A549 (cell line): ENCODE results near the gene EARS2. TPM values are rescaled to one million over a fixed set of nuclear protein-coding genes. Genes with fewer than 3 reads are reported as not detected.

ENCODE experiments used
- ATAC-seq, 2 experiments: fragments of 200-7000 bp in 1 of 2; fragments of >200 bp in 1 of 2; cut with Nextera tagmentation in 1 of 2; cut with Tn5 transposase in 1 of 2; 3 replicates each; pipeline versions ENCODE4 v1.8.0 to v1.9.1; 2018 to 2020; ENCODE audit warnings: mild to moderate bottlenecking in 1 of 2, moderate library complexity in 1 of 2
- CTCF ChIA-PET: fragments of 300-600 bp; sonication (Branson Sonifier 250); formaldehyde crosslinking; extraction: SDS; loops from one replicate; lab custom pipeline; 2021; ENCODE audit warnings: antibody characterized with exemption, inconsistent platforms; lab: Yijun Ruan, JAX
- POLR2A ChIA-PET: fragments of 350-600 bp; formaldehyde crosslinking; extraction: SDS; loops from one replicate; lab custom pipeline; 2021; ENCODE audit warnings: antibody characterized with exemption, inconsistent platforms; lab: Yijun Ruan, JAX
- DNase-seq, 2 experiments: peaks; one replicate each; pipeline versions ENCODE4 v3.0.0 to v3.0.0-alpha.2; 2011 to 2016; ENCODE audit warnings: low read depth in 1 of 2, low spot score in 1 of 2
- FAIRE-seq: peaks from 2 replicates; lab custom pipeline; 2011; peaks lifted over from hg19 to GRCh38; lab: Jason Lieb, UNC
- H3K27ac ChIP-seq, 2 experiments: fragments of >200 bp; sonication (Bioruptor Twin); formaldehyde crosslinking; 3 replicates each; pipeline ENCODE4 v1.5.1; 2016 to 2017
- H3K4me1 ChIP-seq: fragments of >200 bp; sonication (Bioruptor Twin); formaldehyde crosslinking; 3 replicates; pipeline ENCODE4 v1.6.1; 2016
- H3K4me2 ChIP-seq: fragments of >200 bp; sonication (Bioruptor Twin); formaldehyde crosslinking; 3 replicates; pipeline ENCODE4 v1.6.1; 2016
- H3K4me3 ChIP-seq: fragments of >200 bp; sonication (Bioruptor Twin); formaldehyde crosslinking; 3 replicates; pipeline ENCODE4 v1.5.1; 2016
- H3K9me3 ChIP-seq: fragments of >200 bp; sonication (Bioruptor Twin); formaldehyde crosslinking; 3 replicates; pipeline ENCODE4 v1.6.1; 2016
- BCL3 ChIP-seq: fragments of >200 bp; sonication (Bioruptor Twin); formaldehyde crosslinking; IDR thresholded peaks from 3 replicates; pipeline ENCODE4 v1.6.1; 2016
- EHF ChIP-seq: fragments of 250-450 bp; sonication (Bioruptor Pico); IDR thresholded peaks from 2 replicates; pipeline ENCODE4 v1.5.0; 2020; ENCODE audit warnings: mild to moderate bottlenecking
- EHMT2 ChIP-seq: fragments of 200-600 bp; sonication (generic); IDR thresholded peaks from 2 replicates; pipeline ENCODE4 v1.6.1; 2016; ENCODE audit warnings: antibody characterized with exemption, low read depth, mild to moderate bottlenecking, moderate library complexity
- HDAC2 ChIP-seq: fragments of 200-600 bp; sonication (generic); IDR thresholded peaks from 2 replicates; pipeline ENCODE4 v1.6.1; 2016
- HMGXB4 ChIP-seq: fragments of 250-450 bp; sonication (Bioruptor Pico); IDR thresholded peaks from 2 replicates; pipeline ENCODE4 v1.5.0; 2021; ENCODE audit warnings: mild to moderate bottlenecking, moderate library complexity, borderline replicate concordance
- HOXB5 ChIP-seq: fragments of 250-450 bp; sonication (Bioruptor Pico); IDR thresholded peaks from 2 replicates; pipeline ENCODE4 v1.5.0; 2020; ENCODE audit warnings: mild to moderate bottlenecking, moderate library complexity
- JUNB ChIP-seq: fragments of >200 bp; sonication (Bioruptor Twin); formaldehyde crosslinking; IDR thresholded peaks from 2 replicates; pipeline ENCODE4 v1.6.1; 2016
- KDM5A ChIP-seq: fragments of 200-600 bp; sonication (generic); IDR thresholded peaks from 2 replicates; pipeline ENCODE4 v1.6.1; 2016; ENCODE audit warnings: antibody characterized with exemption, mild to moderate bottlenecking
- NFE2L2 ChIP-seq: fragments of 150-350 bp; conservative IDR thresholded peaks from 2 replicates; pipeline ENCODE4 v1.6.1; 2014; ENCODE audit warnings: low read length
- NR3C1 ChIP-seq: fragments of >200 bp; sonication (Bioruptor Twin); formaldehyde crosslinking; IDR thresholded peaks from 3 replicates; pipeline ENCODE4 v1.6.1; 2017
- POLR2A ChIP-seq: IDR thresholded peaks from 2 replicates; pipeline ENCODE4 v1.6.1; 2012; ENCODE audit warnings: mild to moderate bottlenecking, low read length
- RCOR1 ChIP-seq: fragments of 150-350 bp; IDR thresholded peaks from 2 replicates; pipeline ENCODE4 v1.6.1; 2014; ENCODE audit warnings: antibody characterized with exemption, low read length, low read depth
- REST ChIP-seq: fragments of 200-600 bp; sonication (generic); IDR thresholded peaks from 2 replicates; pipeline ENCODE4 v1.6.1; 2016; ENCODE audit warnings: antibody characterized with exemption, mild to moderate bottlenecking, moderate library complexity
- RFX5 ChIP-seq: fragments of 450-650 bp; IDR thresholded peaks from 2 replicates; pipeline ENCODE4 v1.7.1; 2014; ENCODE audit warnings: antibody characterized with exemption, mild to moderate bottlenecking, moderate library complexity
- RNF2 ChIP-seq: fragments of 200-600 bp; sonication (generic); IDR thresholded peaks from 2 replicates; pipeline ENCODE4 v1.6.1; 2016; ENCODE audit warnings: low read depth, mild to moderate bottlenecking, antibody characterized with exemption, moderate library complexity, borderline replicate concordance
- SREBF2 ChIP-seq: fragments of 450-650 bp; IDR thresholded peaks from 2 replicates; pipeline ENCODE4 v1.6.1; 2014; ENCODE audit warnings: mild to moderate bottlenecking, moderate library complexity
- ZFP36 ChIP-seq: fragments of 450-650 bp; IDR thresholded peaks from 2 replicates; pipeline ENCODE4 v1.6.1; 2014; ENCODE audit warnings: borderline replicate concordance; ENCODE audit not compliant: partially characterized antibody
- WGBS: methylation state at CpG from one replicate; pipeline ENCODE4 v1.1.6; 2017; ENCODE audit errors: missing lambda C conversion rate; 5-methylcytosine and 5-hydroxymethylcytosine counted together
- polyA plus RNA-seq, 4 experiments: library from polyadenylated mRNA; depleted of rRNA in 3 of 4; stranded (reverse); fragments of >200 nt; fragmentation: RNase III in 1 of 4; extraction: RNeasy Plus Mini Kit Qiagen cat#74134 plus additional on column Dnase treatment in 1 of 4; gene quantifications; 2 replicates in 3 of 4; 3 replicates in 1 of 4; pipeline ENCODE4 v1.2.3, GENCODE V29; 2011 to 2017
- TF ChIP-seq, protein P1 (sequence below): fragments of 450-650 bp; IDR thresholded peaks from 2 replicates; pipeline ENCODE4 v1.6.1; 2014; ENCODE audit warnings: antibody characterized with exemption
- TF ChIP-seq, protein P2 (sequence below): fragments of 150-350 bp; IDR thresholded peaks from 2 replicates; pipeline ENCODE4 v1.6.1; 2014; ENCODE audit warnings: low read depth, mild to moderate bottlenecking, low read length

EARS2 gene
- polyA plus RNA-seq, 2 of the 4 experiments (the other 2 are of a cell fraction), result 30.4 to 45.2 TPM

GRCh38 chr16:23532448-23532847 lies 24.7 kb downstream of the EARS2 start (continued):
- no peak for TF ChIP-seq KDM5A

GRCh38 chr16:23530062-23530461 lies 27.1 kb downstream of the EARS2 start:
- Histone ChIP-seq H3K9me3 (no peaks in the 10 kb centered on the region), H3K27ac (no peak overlapping the region), H3K4me2 (no peak overlapping the region), H3K4me1 (0 out of 3 replicates have a peak, but pooled peaks cover 9% of the 10 kb centered on the region), H3K4me3 (no peak overlapping the region)
- DNase-seq, result no peak
- POLR2A ChIA-PET, result no interaction called here
- ATAC-seq, result no peak
- FAIRE-seq, result no peak
- CTCF ChIA-PET, result interaction anchor here (1.1 to 3.1 kb wide), 4 partner anchors 10 to 96 kb away, joined by 3 to 9 read pairs (median 3); partner anchors contain the start of gene UBFD1
- 91% methylated on average over 5 of the region's 5 CpGs for WGBS
- TF ChIP-seq EHF (CRISPR knock-in tag) (no peak), HMGXB4 (CRISPR knock-in tag) (no peak), SREBF2 (no peak), JUNB (no peak), RNF2 (no peak), NR3C1 (no peak), HOXB5 (CRISPR knock-in tag) (no peak), EHMT2 (no peak), POLR2A (no peak), HDAC2 (no peak), REST (no peak), RFX5 (no peak), BCL3 (no peak), RCOR1 (no peak), ZFP36 (no peak), NFE2L2 (no peak)
- TF ChIP-seq, protein P1, sequence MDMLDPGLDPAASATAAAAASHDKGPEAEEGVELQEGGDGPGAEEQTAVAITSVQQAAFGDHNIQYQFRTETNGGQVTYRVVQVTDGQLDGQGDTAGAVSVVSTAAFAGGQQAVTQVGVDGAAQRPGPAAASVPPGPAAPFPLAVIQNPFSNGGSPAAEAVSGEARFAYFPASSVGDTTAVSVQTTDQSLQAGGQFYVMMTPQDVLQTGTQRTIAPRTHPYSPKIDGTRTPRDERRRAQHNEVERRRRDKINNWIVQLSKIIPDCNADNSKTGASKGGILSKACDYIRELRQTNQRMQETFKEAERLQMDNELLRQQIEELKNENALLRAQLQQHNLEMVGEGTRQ, result no peak
- TF ChIP-seq, protein P2, sequence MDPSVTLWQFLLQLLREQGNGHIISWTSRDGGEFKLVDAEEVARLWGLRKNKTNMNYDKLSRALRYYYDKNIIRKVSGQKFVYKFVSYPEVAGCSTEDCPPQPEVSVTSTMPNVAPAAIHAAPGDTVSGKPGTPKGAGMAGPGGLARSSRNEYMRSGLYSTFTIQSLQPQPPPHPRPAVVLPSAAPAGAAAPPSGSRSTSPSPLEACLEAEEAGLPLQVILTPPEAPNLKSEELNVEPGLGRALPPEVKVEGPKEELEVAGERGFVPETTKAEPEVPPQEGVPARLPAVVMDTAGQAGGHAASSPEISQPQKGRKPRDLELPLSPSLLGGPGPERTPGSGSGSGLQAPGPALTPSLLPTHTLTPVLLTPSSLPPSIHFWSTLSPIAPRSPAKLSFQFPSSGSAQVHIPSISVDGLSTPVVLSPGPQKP, result no peak
